Activated CD8-positive, alpha-beta memory T cell treated with anti-CD3 and anti-CD28 coated beads for 48 hours (primary cell): ENCODE measurements around the gene NEAT1.

Source experiments
- DNase-seq, 3 experiments: peaks; one replicate each; pipeline ENCODE4 v3.0.0-alpha.2; 2020; ENCODE audit warnings: low read depth in 2 of 3, low spot score in 2 of 3

Gene NEAT1

GRCh38 chr11:65389294-65389980 lies 33.2 kb upstream of the NEAT1 start:
- no peak for DNase-seq

GRCh38 chr11:65390099-65390941 lies 32.3 kb upstream of the NEAT1 start:
- no peak for DNase-seq

GRCh38 chr11:65390996-65391395 lies 31.6 kb upstream of the NEAT1 start:
- DNase-seq = no peak

- DNase-seq = no peak
Observed at GRCh38 chr11:65392186-65392829, 30.3 kb upstream of the NEAT1 start.

- no peak for DNase-seq
Observed at GRCh38 chr11:65392899-65393298, 29.7 kb upstream of the NEAT1 start.

- no peak for DNase-seq
Observed at GRCh38 chr11:65393513-65394079, 29.0 kb upstream of the NEAT1 start.

- DNase-seq = no peak
Observed at GRCh38 chr11:65394125-65394536, 28.5 kb upstream of the NEAT1 start.

- no peak for DNase-seq
Observed at GRCh38 chr11:65395961-65396530, 26.6 kb upstream of the NEAT1 start.

GRCh38 chr11:65396769-65397745 lies 25.5 kb upstream of the NEAT1 start:
- no peak for DNase-seq

- no peak for DNase-seq
Observed at GRCh38 chr11:65398362-65398910, 24.2 kb upstream of the NEAT1 start.

GRCh38 chr11:65399249-65399648 lies 23.3 kb upstream of the NEAT1 start:
- no peak for DNase-seq

- DNase-seq = no peak
Observed at GRCh38 chr11:65399845-65400244, 22.8 kb upstream of the NEAT1 start.

GRCh38 chr11:65400307-65401072 lies 22.1 kb upstream of the NEAT1 start:
- DNase-seq = no peak

GRCh38 chr11:65401073-65401802 lies 21.4 kb upstream of the NEAT1 start:
- DNase-seq = no peak

GRCh38 chr11:65401803-65402248 lies 20.8 kb upstream of the NEAT1 start:
- DNase-seq = no peak

GRCh38 chr11:65402790-65403189 lies 19.8 kb upstream of the NEAT1 start:
- DNase-seq = no peak

GRCh38 chr11:65403607-65404121 lies 18.9 kb upstream of the NEAT1 start:
- no peak for DNase-seq

- DNase-seq = no peak
Observed at GRCh38 chr11:65404210-65404609, 18.4 kb upstream of the NEAT1 start.
